Mesendoderm (in vitro differentiated cells): Measurements from ENCODE around the gene SSNA1.

ENCODE experiments used
- DNase-seq: peaks from one replicate; pipeline ENCODE4 v3.0.0; 2013
- H2AK5ac ChIP-seq: 2 replicates; pipeline ENCODE4 v1.6.1; 2013; ENCODE audit warnings: low read length, inconsistent platforms
- H2BK120ac ChIP-seq: 2 replicates; pipeline ENCODE4 v1.6.1; 2013; ENCODE audit warnings: low read depth, mild to moderate bottlenecking, low read length, moderate library complexity, mixed read lengths
- H2BK15ac ChIP-seq: replicated peaks from 2 replicates; pipeline ENCODE4 v1.6.1; 2013; ENCODE audit warnings: low read depth, mild to moderate bottlenecking, moderate library complexity
- H2BK5ac ChIP-seq: 2 replicates; pipeline ENCODE4 v1.6.1; 2013; ENCODE audit warnings: low read length, inconsistent platforms
- H3K18ac ChIP-seq: 2 replicates; pipeline ENCODE4 v1.6.1; 2013; ENCODE audit warnings: mild to moderate bottlenecking, low read length, mixed read lengths
- H3K23ac ChIP-seq: one replicate; pipeline ENCODE4 v1.6.1; 2013; ENCODE audit warnings: low read length
- H3K27ac ChIP-seq: 2 replicates; pipeline ENCODE4 v1.5.1; 2013; ENCODE audit warnings: low read depth, mild to moderate bottlenecking, inconsistent platforms, low read length, moderate library complexity
- H3K27me3 ChIP-seq: 2 replicates; pipeline ENCODE4 v1.6.1; 2013; ENCODE audit warnings: low read length, control low read depth, mild to moderate bottlenecking, inconsistent platforms; ENCODE audit not compliant: insufficient read depth, poor library complexity
- H3K36me3 ChIP-seq: 2 replicates; pipeline ENCODE4 v1.6.1; 2013; ENCODE audit warnings: low read length, inconsistent platforms; ENCODE audit not compliant: control insufficient read depth, insufficient read depth
- H3K4ac ChIP-seq: one replicate; pipeline ENCODE4 v1.6.1; 2013; ENCODE audit warnings: low read depth, mild to moderate bottlenecking, low read length, moderate library complexity
- H3K4me1 ChIP-seq: 2 replicates; pipeline ENCODE4 v1.6.1; 2013; ENCODE audit warnings: low read depth, low read length, inconsistent platforms; ENCODE audit not compliant: control insufficient read depth
- H3K4me2 ChIP-seq: 2 replicates; pipeline ENCODE4 v1.6.1; 2013; ENCODE audit warnings: low read length
- H3K4me3 ChIP-seq: 2 replicates; pipeline ENCODE4 v1.5.1; 2013; ENCODE audit warnings: mild to moderate bottlenecking, low read length
- H3K56ac ChIP-seq: one replicate; pipeline ENCODE4 v1.6.1; 2013; ENCODE audit warnings: low read length
- H3K79me1 ChIP-seq: 2 replicates; pipeline ENCODE4 v1.6.1; 2013; ENCODE audit warnings: low read length, inconsistent platforms
- H3K79me2 ChIP-seq: 2 replicates; pipeline ENCODE4 v1.6.1; 2013; ENCODE audit warnings: mild to moderate bottlenecking, low read length; ENCODE audit not compliant: control insufficient read depth, insufficient read depth
- H3K9ac ChIP-seq: 2 replicates; pipeline ENCODE4 v1.6.1; 2013; ENCODE audit warnings: low read length, inconsistent platforms
- H4K5ac ChIP-seq: one replicate; pipeline ENCODE4 v1.6.1; 2013; ENCODE audit warnings: low read length
- H4K8ac ChIP-seq: one replicate; pipeline ENCODE4 v1.6.1; 2013; ENCODE audit warnings: low read depth, mild to moderate bottlenecking, control low read depth, low read length, moderate library complexity
- WGBS: extraction: QIAGEN DNeasy Blood & Tissue Kit; methylation state at CpG from one replicate; pipeline ENCODE4 v1.1.7; 2013; ENCODE audit warnings: low lambda C conversion rate, missing lambda C conversion rate; ENCODE audit not compliant: insufficient coverage; ENCODE audit errors: extremely low coverage; 5-methylcytosine and 5-hydroxymethylcytosine counted together

SSNA1 gene

GRCh38 chr9:137192859-137193258, 4.4 kb downstream of the SSNA1 start:
- peaks cover 10% of the 10 kb centered on the region for H3K79me1 ChIP-seq
- H3K4ac ChIP-seq = no peak overlapping the region
- no peak overlapping the region for H3K27ac ChIP-seq
- H3K79me2 ChIP-seq = peaks cover 4% of the 10 kb centered on the region
- H3K4me1 ChIP-seq = peaks cover 3% of the 10 kb centered on the region
- H2AK5ac ChIP-seq = no peak overlapping the region
- H3K36me3 ChIP-seq = no peaks in the 10 kb centered on the region
- no peak overlapping the region for H4K5ac ChIP-seq
- H3K56ac ChIP-seq = no peak overlapping the region
- H3K4me2 ChIP-seq = no peak overlapping the region
- DNase-seq = no peak
- H2BK15ac ChIP-seq = no peak overlapping the region
- H3K23ac ChIP-seq = no peak overlapping the region
- H3K27me3 ChIP-seq = no peaks in the 10 kb centered on the region
- H3K9ac ChIP-seq = no peak overlapping the region
- H2BK5ac ChIP-seq = no peak overlapping the region
- H4K8ac ChIP-seq = no peak overlapping the region
- no peak overlapping the region for H3K18ac ChIP-seq
- no peak overlapping the region for H3K4me3 ChIP-seq
- WGBS = no CpG with 5 or more reads among the region's 2 CpGs
- no peak overlapping the region for H2BK120ac ChIP-seq

GRCh38 chr9:137193771-137194170, 5.3 kb downstream of the SSNA1 start:
- WGBS = no CpG with 5 or more reads among the region's 14 CpGs

GRCh38 chr9:137194388-137194787, 5.9 kb downstream of the SSNA1 start:
- Histone ChIP-seq H3K27ac (no peak overlapping the region), H2AK5ac (no peak overlapping the region), H4K5ac (no peak overlapping the region), H3K36me3 (no peaks in the 10 kb centered on the region), H3K18ac (no peak overlapping the region), H3K4me1 (peaks cover 2% of the 10 kb centered on the region), H3K79me2 (peaks cover 6% of the 10 kb centered on the region), H3K4me2 (no peak overlapping the region), H2BK15ac (no peak overlapping the region), H2BK120ac (no peak overlapping the region), H3K9ac (no peak overlapping the region), H3K56ac (no peak overlapping the region), H3K23ac (no peak overlapping the region), H3K4ac (no peak overlapping the region), H3K4me3 (no peak overlapping the region), H2BK5ac (no peak overlapping the region), H3K79me1 (peaks cover 13% of the 10 kb centered on the region), H3K27me3 (no peaks in the 10 kb centered on the region), H4K8ac (no peak overlapping the region)
- whole genome bisulfite sequencing = no CpG with 5 or more reads among the region's 16 CpGs
- DNase-seq = no peak

More at GRCh38 chr9:137193771-137194170, 5.3 kb downstream of the SSNA1 start:
- Histone ChIP-seq H3K56ac (no peak overlapping the region), H3K4me1 (peaks cover 3% of the 10 kb centered on the region), H3K36me3 (no peaks in the 10 kb centered on the region), H3K9ac (no peak overlapping the region), H3K4me3 (no peak overlapping the region), H3K79me2 (peaks cover 4% of the 10 kb centered on the region), H2BK15ac (no peak overlapping the region), H3K23ac (no peak overlapping the region), H4K5ac (no peak overlapping the region), H3K18ac (no peak overlapping the region), H3K27me3 (no peaks in the 10 kb centered on the region), H2BK120ac (no peak overlapping the region), H3K79me1 (peaks cover 15% of the 10 kb centered on the region), H3K4ac (no peak overlapping the region), H4K8ac (no peak overlapping the region), H3K27ac (no peak overlapping the region), H2AK5ac (no peak overlapping the region), H2BK5ac (no peak overlapping the region), H3K4me2 (no peak overlapping the region)
- no peak for DNase-seq

GRCh38 chr9:137194909-137195308, 6.4 kb downstream of the SSNA1 start:
- Histone ChIP-seq H3K4me1 (no peaks in the 10 kb centered on the region), H2BK5ac (no peak overlapping the region), H4K8ac (no peak overlapping the region), H3K79me2 (peaks cover 2% of the 10 kb centered on the region), H3K4ac (no peak overlapping the region), H3K79me1 (peaks cover 8% of the 10 kb centered on the region), H3K9ac (no peak overlapping the region), H3K18ac (no peak overlapping the region), H2BK15ac (no peak overlapping the region), H3K56ac (no peak overlapping the region), H3K27me3 (no peaks in the 10 kb centered on the region), H2AK5ac (no peak overlapping the region), H3K27ac (no peak overlapping the region), H4K5ac (no peak overlapping the region), H2BK120ac (no peak overlapping the region), H3K4me3 (no peak overlapping the region), H3K36me3 (no peaks in the 10 kb centered on the region), H3K4me2 (no peak overlapping the region), H3K23ac (no peak overlapping the region)
- no peak for DNase-seq
- WGBS = no CpG with 5 or more reads among the region's 10 CpGs

GRCh38 chr9:137195525-137196220, 7.2 kb downstream of the SSNA1 start:
- H3K79me1 ChIP-seq = peaks cover 7% of the 10 kb centered on the region
- H3K4ac ChIP-seq = no peak overlapping the region
- H3K36me3 ChIP-seq = no peaks in the 10 kb centered on the region
- H3K4me2 ChIP-seq = no peak overlapping the region
- no peak overlapping the region for H3K4me3 ChIP-seq
- no peak overlapping the region for H2BK5ac ChIP-seq
- no peak for DNase-seq
- no peak overlapping the region for H3K27ac ChIP-seq
- H3K9ac ChIP-seq = no peak overlapping the region
- H2AK5ac ChIP-seq = no peak overlapping the region
- H2BK15ac ChIP-seq = no peak overlapping the region
- H3K27me3 ChIP-seq = no peaks in the 10 kb centered on the region
- H4K5ac ChIP-seq = no peak overlapping the region
- H4K8ac ChIP-seq = no peak overlapping the region
- H2BK120ac ChIP-seq = no peak overlapping the region
- WGBS = no CpG with 5 or more reads among the region's 21 CpGs
- peaks cover 2% of the 10 kb centered on the region for H3K79me2 ChIP-seq
- no peaks in the 10 kb centered on the region for H3K4me1 ChIP-seq
- H3K23ac ChIP-seq = no peak overlapping the region
- H3K56ac ChIP-seq = no peak overlapping the region
- no peak overlapping the region for H3K18ac ChIP-seq
